Tongue (tissue), 2 donors: ENCODE data around the gene RAB17. TPM values are rescaled to one million over a fixed set of nuclear protein-coding genes. Genes with fewer than 3 reads are reported as not detected.
"Not testable (repeated sequence)": the region's sequence is repeated elsewhere in the genome, so short reads cannot be mapped to it uniquely, and the experiment has no call there.

Experiments used
- DNase-seq: peaks from one replicate; pipeline ENCODE4 v3.0.0-alpha.2; 2015
- total RNA-seq: library from RNA; depleted of rRNA; stranded (reverse); fragments of >200 nt; gene quantifications from one replicate; pipeline ENCODE4 v1.2.3, GENCODE V29; 2014

The RAB17 gene
- total RNA-seq, 1 donor from 2014 or later, result 1.0 TPM

GRCh38 chr2:237624565-237624964 lies 34.0 kb upstream of the RAB17 start:
- no peak for DNase-seq

GRCh38 chr2:237623428-237624403 lies 33.2 kb upstream of the RAB17 start:
- DNase-seq, result peak; percentile 67

GRCh38 chr2:237618449-237618848 lies 27.9 kb upstream of the RAB17 start:
- peak; percentile 95 for DNase-seq

- peak; percentile 63 for DNase-seq
Measured at GRCh38 chr2:237617587-237617982, 27.1 kb upstream of the RAB17 start.

- DNase-seq, result peak; percentile 85
Measured at GRCh38 chr2:237616734-237617586, 26.4 kb upstream of the RAB17 start.

- DNase-seq, result no peak
Measured at GRCh38 chr2:237616373-237616733, 25.8 kb upstream of the RAB17 start.

- DNase-seq, result peak; percentile 4
Measured at GRCh38 chr2:237615631-237616249, 25.2 kb upstream of the RAB17 start.

- no peak for DNase-seq
Measured at GRCh38 chr2:237614151-237614720, 23.7 kb upstream of the RAB17 start.

- DNase-seq, result no peak
Measured at GRCh38 chr2:237613679-237614078, 23.1 kb upstream of the RAB17 start.

- no peak for DNase-seq
Measured at GRCh38 chr2:237612527-237613357, 22.2 kb upstream of the RAB17 start.

GRCh38 chr2:237606522-237606921 lies 16.0 kb upstream of the RAB17 start:
- DNase-seq, result not testable (repeated sequence)

GRCh38 chr2:237604960-237605359 lies 14.4 kb upstream of the RAB17 start:
- DNase-seq, result no peak

- no peak for DNase-seq
Measured at GRCh38 chr2:237604391-237604790, 13.9 kb upstream of the RAB17 start.

GRCh38 chr2:237603718-237604362 lies 13.3 kb upstream of the RAB17 start:
- DNase-seq, result no peak

GRCh38 chr2:237603049-237603717 lies 12.6 kb upstream of the RAB17 start:
- DNase-seq, result no peak

- no peak for DNase-seq
Measured at GRCh38 chr2:237602409-237602808, 11.9 kb upstream of the RAB17 start.

- DNase-seq, result no peak
Measured at GRCh38 chr2:237601453-237602116, 11.1 kb upstream of the RAB17 start.

- peak; percentile 86 for DNase-seq
Measured at GRCh38 chr2:237600205-237600846, 9.8 kb upstream of the RAB17 start.
